GM12891 (cell line): ENCODE data around the gene DMKN.
"Not testable (repeated sequence)": the region's sequence is repeated elsewhere in the genome, so short reads cannot be mapped to it uniquely, and the experiment has no call there.

Source experiments
- DNase-seq: peaks from one replicate; pipeline ENCODE4 v3.0.0; 2011; ENCODE audit warnings: low spot score; ENCODE audit not compliant: insufficient read length
- FAIRE-seq: peaks from 2 replicates; lab custom pipeline; 2011; peaks lifted over from hg19 to GRCh38; lab: Jason Lieb, UNC
- PAX5 ChIP-seq: IDR thresholded peaks from 2 replicates; pipeline ENCODE4 v1.6.1; 2011; ENCODE audit warnings: low read length, moderate library complexity, mild to moderate bottlenecking; ENCODE audit not compliant: insufficient read depth, severe bottlenecking
- POLR2A ChIP-seq: IDR thresholded peaks from 2 replicates; pipeline ENCODE4 v1.6.1; 2011; ENCODE audit warnings: low read depth, low read length, control low read depth
- POLR2AphosphoS5 ChIP-seq: IDR thresholded peaks from 2 replicates; pipeline ENCODE4 v1.6.1; 2011; ENCODE audit warnings: low read depth, low read length, control low read depth
- POU2F2 ChIP-seq: IDR thresholded peaks from 2 replicates; pipeline ENCODE4 v1.6.1; 2011; ENCODE audit warnings: low read depth, mild to moderate bottlenecking, control low read depth, low read length, moderate library complexity
- SPI1 ChIP-seq: IDR thresholded peaks from 2 replicates; pipeline ENCODE4 v1.6.1; 2011; ENCODE audit warnings: low read depth, low read length, control low read depth
- TAF1 ChIP-seq: IDR thresholded peaks from 2 replicates; pipeline ENCODE4 v1.6.1; 2011; ENCODE audit warnings: low read depth, low read length, control low read depth

The DMKN gene

DNA sequence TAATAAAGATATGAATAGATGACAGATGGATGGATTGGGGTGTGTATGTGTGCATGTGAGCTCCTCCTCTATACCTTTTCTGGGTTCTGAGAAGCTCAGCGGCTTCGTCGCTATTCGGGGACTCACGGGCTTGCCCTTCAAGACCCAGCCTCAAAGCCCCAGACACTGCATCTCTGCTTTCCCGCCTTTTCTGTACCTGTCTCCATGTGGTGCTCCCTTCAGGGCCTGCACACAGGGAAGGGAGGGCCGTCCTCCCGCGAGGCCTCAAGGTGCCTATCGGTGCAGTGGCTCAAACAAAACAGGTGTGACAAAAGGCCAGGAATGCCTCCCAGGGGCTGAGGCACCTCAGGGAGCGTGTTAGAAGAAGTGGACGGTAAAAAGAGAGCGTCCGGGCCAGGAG, 39.3 kb downstream of the DMKN start:
- no peak for FAIRE-seq
- no peak for DNase-seq
- no peak for TF ChIP-seq POLR2AphosphoS5
- TF ChIP-seq PAX5 = no peak
- no peak for TF ChIP-seq POU2F2
- no peak for TF ChIP-seq TAF1
- no peak for TF ChIP-seq POLR2A
- no peak for TF ChIP-seq SPI1

GRCh38 chr19:35471946-35472345, 41.5 kb downstream of the DMKN start:
- no peak for FAIRE-seq

DNA sequence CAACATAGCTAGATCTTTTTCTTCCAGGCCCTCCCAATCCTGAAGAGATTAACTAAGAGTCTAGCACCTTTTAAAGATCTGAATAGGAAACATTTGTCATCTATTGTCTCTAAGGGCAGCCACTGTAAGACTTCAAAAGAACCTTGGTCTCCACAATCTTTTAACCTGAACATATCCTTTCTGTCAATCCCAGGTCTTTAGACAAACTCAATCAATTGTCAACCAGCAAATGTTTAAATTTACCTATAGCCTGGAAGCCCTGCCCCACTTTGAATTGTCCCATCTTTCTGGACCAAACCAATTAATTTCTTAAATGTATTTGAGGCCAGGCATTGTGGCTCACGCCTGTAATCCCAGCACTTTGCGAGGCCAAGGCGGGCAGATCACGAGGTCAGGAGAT, 42.4 kb downstream of the DMKN start:
- not testable (repeated sequence) for DNase-seq, FAIRE-seq

More at GRCh38 chr19:35471946-35472345, 41.5 kb downstream of the DMKN start:
- DNase-seq = no peak
- TF ChIP-seq TAF1 (no peak), POLR2AphosphoS5 (no peak), SPI1 (no peak), POLR2A (no peak), POU2F2 (no peak), PAX5 (no peak)

DNA sequence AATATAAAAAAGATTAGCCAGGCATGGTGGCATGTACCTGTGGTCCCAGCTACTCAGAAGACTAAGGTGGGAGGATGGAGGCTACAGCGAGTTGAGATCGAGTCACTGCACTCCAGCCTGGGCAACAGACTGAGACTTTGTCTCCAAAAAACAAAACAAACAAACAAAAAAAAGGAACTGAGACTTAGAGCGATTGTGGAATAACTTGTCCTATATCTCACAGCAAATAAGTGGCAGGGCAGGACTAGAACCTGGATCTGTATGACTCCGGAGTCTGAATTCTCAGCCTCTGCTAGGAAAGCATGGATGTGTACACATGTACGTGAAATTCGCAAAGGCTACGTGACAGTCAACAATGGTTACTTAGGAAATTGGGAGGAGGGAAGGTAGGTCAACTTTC, 43.3 kb downstream of the DMKN start:
- DNase-seq (no peak), FAIRE-seq (peak; percentile 56)
- TF ChIP-seq POLR2AphosphoS5 = no peak
- TF ChIP-seq TAF1 = no peak
- no peak for TF ChIP-seq PAX5
- TF ChIP-seq POU2F2 = no peak
- peak; percentile 87 for TF ChIP-seq SPI1
- TF ChIP-seq POLR2A = no peak

DNA sequence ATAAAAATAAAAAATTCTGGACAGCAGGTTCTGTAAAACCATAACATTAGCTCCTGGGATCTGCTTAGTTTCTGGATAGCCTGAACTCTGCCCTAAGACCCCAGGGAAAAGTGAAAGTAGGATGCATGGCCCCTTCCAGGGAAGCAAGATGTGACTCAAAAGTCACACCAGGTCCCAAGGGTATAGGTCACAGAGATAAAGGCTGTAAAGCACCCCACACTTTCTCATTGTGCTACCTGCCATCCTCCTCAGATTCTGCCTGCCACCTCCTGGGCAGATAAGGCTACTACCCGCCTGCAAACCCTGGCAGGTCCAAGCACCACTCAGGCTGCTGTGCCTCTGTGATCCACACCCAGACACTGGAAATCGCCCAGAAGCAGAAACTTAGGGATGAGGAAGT, 44.8 kb downstream of the DMKN start:
- peak; percentile 97 for FAIRE-seq
- no peak for TF ChIP-seq SPI1
- no peak for TF ChIP-seq POLR2A
- TF ChIP-seq POLR2AphosphoS5 = no peak
- no peak for TF ChIP-seq PAX5
- TF ChIP-seq TAF1 = no peak
- TF ChIP-seq POU2F2 = no peak
- DNase-seq = peak; percentile 50

DNA sequence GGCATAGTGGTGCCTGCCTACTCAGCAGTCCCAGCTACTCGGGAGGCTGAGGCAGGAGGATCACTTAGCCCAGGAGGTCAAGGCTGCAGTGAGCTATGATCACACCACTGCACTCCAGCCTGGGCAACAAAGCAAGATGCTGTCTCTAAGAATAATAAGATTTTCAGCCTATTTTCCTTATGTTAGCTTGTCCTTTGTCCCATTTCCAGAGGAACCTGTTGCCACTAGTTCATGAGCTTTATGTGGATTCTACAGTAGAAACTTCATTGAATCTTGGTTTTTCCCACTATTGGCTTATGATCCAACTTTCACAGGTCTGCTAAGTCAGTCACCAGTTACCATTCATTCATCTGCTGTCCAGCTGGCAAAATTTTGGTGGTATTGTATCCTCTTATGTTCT, 47.2 kb downstream of the DMKN start:
- no peak for TF ChIP-seq POLR2AphosphoS5
- TF ChIP-seq TAF1 = no peak
- TF ChIP-seq PAX5 = no peak
- TF ChIP-seq SPI1 = no peak
- TF ChIP-seq POU2F2 = no peak
- no peak for TF ChIP-seq POLR2A
- FAIRE-seq = no peak

DNA sequence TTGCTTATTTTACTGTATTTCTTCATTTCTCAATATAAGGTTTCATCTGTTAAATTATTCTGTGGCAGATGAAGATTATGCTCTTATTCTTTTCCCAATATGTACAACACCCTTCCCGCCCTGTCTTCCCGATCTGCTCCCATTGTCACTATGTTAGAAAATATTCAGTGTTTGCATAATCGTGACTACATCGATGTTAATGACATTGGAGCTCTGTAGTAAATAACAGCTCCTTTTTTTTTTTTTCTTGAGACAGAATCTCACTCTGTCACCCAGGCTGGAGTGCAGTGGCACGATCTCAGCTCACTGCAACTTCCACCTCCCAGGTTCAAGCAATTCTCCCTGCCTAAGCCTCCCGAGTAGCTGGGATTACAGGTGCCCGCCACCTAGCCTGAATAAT, 50.5 kb downstream of the DMKN start:
- not testable (repeated sequence) for FAIRE-seq, DNase-seq

More for the DNA sequence above, 47.2 kb downstream of the DMKN start:
- no peak for DNase-seq

- DNase-seq (peak; percentile 53), FAIRE-seq (peak; percentile 97)
- TF ChIP-seq POLR2AphosphoS5 = no peak
- peak; percentile 74 for TF ChIP-seq SPI1
These were observed 50.9 kb downstream of the DMKN start for GRCh38 chr19:35462476-35462953.

GRCh38 chr19:35461788-35462187, 51.7 kb downstream of the DMKN start:
- DNase-seq, FAIRE-seq: not testable (repeated sequence)

- FAIRE-seq (no peak), DNase-seq (no peak)
- no peak for TF ChIP-seq POLR2A
- no peak for TF ChIP-seq TAF1
- no peak for TF ChIP-seq POU2F2
- TF ChIP-seq PAX5 = no peak
- TF ChIP-seq POLR2AphosphoS5 = no peak
- no peak for TF ChIP-seq SPI1
These were observed 52.4 kb downstream of the DMKN start for GRCh38 chr19:35461060-35461459.

DNA sequence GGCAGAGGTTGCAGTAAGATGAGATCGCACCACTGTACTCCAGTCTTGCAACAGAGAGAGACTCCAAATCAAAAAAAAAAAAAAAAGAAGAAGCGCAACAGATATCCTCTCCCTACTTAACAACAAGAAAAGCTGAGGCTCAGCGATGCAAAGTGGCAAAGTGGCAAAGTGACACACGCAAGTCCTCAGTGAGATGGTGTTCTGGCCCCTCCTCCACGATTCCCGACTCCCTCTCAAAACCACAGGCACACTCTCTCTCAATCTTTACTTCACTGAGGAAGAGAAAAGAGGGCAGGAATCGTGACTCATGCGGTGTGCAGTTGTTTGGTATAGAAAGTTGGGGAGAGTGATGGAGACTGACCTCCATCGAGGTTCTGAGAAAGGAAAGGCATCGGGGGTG, 52.8 kb downstream of the DMKN start:
- DNase-seq (no peak), FAIRE-seq (peak; percentile 74)
- TF ChIP-seq POLR2AphosphoS5 = no peak
- peak; percentile 16; the same call in 1 of the 2 replicates for TF ChIP-seq SPI1
- TF ChIP-seq TAF1 = no peak
